Left ventricle myocardium inferior (tissue), 1 donor: ENCODE data around the gene ELAVL4. TPM values are rescaled to one million over a fixed set of nuclear protein-coding genes. Genes with fewer than 3 reads are reported as not detected.

Source experiments
- DNase-seq: peaks from one replicate; pipeline ENCODE4 v3.0.0-alpha.2; 2020
- H3K27ac ChIP-seq: fragments of 200-600 bp; replicated peaks from 2 replicates; pipeline ENCODE4 v1.8.0; 2021
- H3K27me3 ChIP-seq: fragments of 200-600 bp; 2 replicates; pipeline ENCODE4 v1.8.0; 2021; ENCODE audit warnings: low read depth
- H3K36me3 ChIP-seq: fragments of 200-600 bp; 2 replicates; pipeline ENCODE4 v1.8.0; 2021
- H3K4me1 ChIP-seq: fragments of 200-600 bp; 2 replicates; pipeline ENCODE4 v1.8.0; 2021
- H3K4me3 ChIP-seq: fragments of 200-600 bp; 2 replicates; pipeline ENCODE4 v1.8.0; 2021; ENCODE audit warnings: mild to moderate bottlenecking, moderate library complexity
- H3K9me3 ChIP-seq: fragments of 200-600 bp; replicated peaks from 2 replicates; pipeline ENCODE4 v1.8.0; 2021
- CTCF ChIP-seq: fragments of 200-600 bp; IDR thresholded peaks from 2 replicates; pipeline ENCODE4 v1.8.0; 2021; ENCODE audit warnings: antibody characterized with exemption, mild to moderate bottlenecking, borderline replicate concordance
- intact Hi-C: fragments of 100-400 bp; cut with micrococcal nuclease; formaldehyde crosslinking; loops from one replicate; pipeline ENCODE4 v1.11.0; 2022
- total RNA-seq: library from RNA; stranded (reverse); fragmentation: NEBNext Ultra II Directional; extraction: Animal tissue kit (Norgen Biotek cat#: 25700); gene quantifications from one replicate; pipeline ENCODE4 v1.2.1, GENCODE V29; 2021
- donor health status: DM: no; HTN: yes; CAD: no; lungs with severe emphysema.

ELAVL4 gene
- total RNA-seq, 1 donor from 2014 or later = not detected

GRCh38 chr1:50228871-50229384 lies 120.2 kb downstream of the ELAVL4 start:
- no peak overlapping the region for H3K4me3 ChIP-seq
- no peaks in the 10 kb centered on the region for H3K27me3 ChIP-seq
- peaks cover 18% of the 10 kb centered on the region for H3K9me3 ChIP-seq
- intact Hi-C loops = no loop called here
- H3K4me1 ChIP-seq = no peaks in the 10 kb centered on the region
- H3K27ac ChIP-seq = no peak overlapping the region
- TF ChIP-seq CTCF = no peak
- DNase-seq = no peak
- H3K36me3 ChIP-seq = no peaks in the 10 kb centered on the region

- intact Hi-C loops = no loop called here
Measured at GRCh38 chr1:50231209-50231608, 122.5 kb downstream of the ELAVL4 start.

GRCh38 chr1:50232336-50232735 lies 123.6 kb downstream of the ELAVL4 start:
- Histone ChIP-seq H3K4me3 (no peak overlapping the region), H3K27me3 (no peaks in the 10 kb centered on the region), H3K36me3 (no peaks in the 10 kb centered on the region), H3K27ac (no peak overlapping the region), H3K9me3 (no peaks in the 10 kb centered on the region), H3K4me1 (no peaks in the 10 kb centered on the region)
- TF ChIP-seq CTCF = no peak
- DNase-seq = no peak
- intact Hi-C loops = no loop called here

More at GRCh38 chr1:50231209-50231608, 122.5 kb downstream of the ELAVL4 start:
- H3K27me3 ChIP-seq = no peaks in the 10 kb centered on the region
- H3K4me1 ChIP-seq = no peaks in the 10 kb centered on the region
- no peaks in the 10 kb centered on the region for H3K36me3 ChIP-seq
- no peak for TF ChIP-seq CTCF
- no peak overlapping the region for H3K4me3 ChIP-seq
- H3K9me3 ChIP-seq = no peaks in the 10 kb centered on the region
- no peak for DNase-seq
- H3K27ac ChIP-seq = no peak overlapping the region

- H3K27me3 ChIP-seq = no peaks in the 10 kb centered on the region
- no peaks in the 10 kb centered on the region for H3K36me3 ChIP-seq
- DNase-seq = no peak
- no peak for TF ChIP-seq CTCF
- peaks cover 6% of the 10 kb centered on the region for H3K9me3 ChIP-seq
- H3K4me3 ChIP-seq = no peak overlapping the region
- H3K27ac ChIP-seq = no peak overlapping the region
- H3K4me1 ChIP-seq = no peaks in the 10 kb centered on the region
- intact Hi-C loops = no loop called here
Measured at GRCh38 chr1:50236656-50237055, 127.9 kb downstream of the ELAVL4 start.

GRCh38 chr1:50237056-50237455 lies 128.3 kb downstream of the ELAVL4 start:
- no peaks in the 10 kb centered on the region for H3K27me3 ChIP-seq
- peaks cover 8% of the 10 kb centered on the region for H3K9me3 ChIP-seq
- no peak overlapping the region for H3K27ac ChIP-seq
- H3K36me3 ChIP-seq = no peaks in the 10 kb centered on the region
- TF ChIP-seq CTCF = no peak
- H3K4me3 ChIP-seq = no peak overlapping the region
- intact Hi-C loops = no loop called here
- H3K4me1 ChIP-seq = no peaks in the 10 kb centered on the region
- no peak for DNase-seq
